ENCODE data around the gene INKA1. TPM values are rescaled to one million over a fixed set of nuclear protein-coding genes. Genes with fewer than 3 reads are reported as not detected.

INKA1 gene
- total RNA-seq, 1 experiment from 2014 or later = 1.4 TPM

- no peak overlapping the region for H2BK15ac ChIP-seq (ENCODE audit: low read depth, low read length)
- H4K20me1 ChIP-seq (ENCODE audit: control insufficient read depth, insufficient read depth, insufficient read length) = no peaks in the 10 kb centered on the region
- no peaks in the 10 kb centered on the region for H3K9me3 ChIP-seq (ENCODE audit: control insufficient read depth, low read depth, low read length)
- H3K36me3 Mint-ChIP-seq (ENCODE audit: insufficient read depth in 1 of 3, low read depth in 3 of 3) = peaks cover 12 to 31% (median 27%) of the 10 kb centered on the region in 3 experiments
- no peak overlapping the region for H3K18ac ChIP-seq (ENCODE audit: insufficient read length, low read depth, low read length)
- H2BK20ac ChIP-seq (ENCODE audit: low read depth, low read length, poor library complexity, severe bottlenecking) = no peak overlapping the region
- H3T11ph ChIP-seq (ENCODE audit: low read length) = no peak overlapping the region
- no peak overlapping the region for H3K4ac ChIP-seq (ENCODE audit: low read depth, low read length)
- peak overlapping the region; percentile 73 for H3K4me2 ChIP-seq (ENCODE audit: insufficient read depth, insufficient read length, low read length)
- no peak overlapping the region for H2AK5ac ChIP-seq (ENCODE audit: insufficient read length, low read length)
- no peak overlapping the region for H2BK120ac ChIP-seq (ENCODE audit: low read depth, low read length, poor library complexity, severe bottlenecking)
- H2AFZ ChIP-seq (ENCODE audit: low read length) = no peak overlapping the region
- H2BK5ac ChIP-seq (ENCODE audit: insufficient read length, low read length) = no peak overlapping the region
- peaks cover 2% of the 10 kb centered on the region; the same call in 1 of the 2 replicates for H3K79me2 ChIP-seq (ENCODE audit: insufficient read depth, low read length)
- TF ChIP-seq CTCF (conservative IDR thresholded peaks at IDR 0.05) = no peak
- no peak overlapping the region for H4K5ac ChIP-seq (ENCODE audit: insufficient read length, low read depth, low read length)
- H3K9me3 Mint-ChIP-seq = no peaks in the 10 kb centered on the region; a peak in 1 of 5 replicates
- H3K27me3 ChIP-seq (ENCODE audit: insufficient read depth, low read length) = no peaks in the 10 kb centered on the region; the same call in 1 of the 2 replicates
- no peak overlapping the region for H3K56ac ChIP-seq (ENCODE audit: insufficient read length, low read depth, low read length)
- H2BK12ac ChIP-seq (ENCODE audit: insufficient read length, low read depth, low read length) = no peak overlapping the region
- no peaks in the 10 kb centered on the region; the same call in 1 of the 2 replicates for H3K27me3 Mint-ChIP-seq (ENCODE audit: low read depth)
- peak overlapping the region; percentile 87 for H3K9ac ChIP-seq (ENCODE audit: extremely low read depth, insufficient read length, low read length)
- H4K91ac ChIP-seq (ENCODE audit: insufficient read length, low read depth, low read length) = no peak overlapping the region
- H4K8ac ChIP-seq (replicated peaks; ENCODE audit: insufficient read length, low read depth, low read length) = no peak overlapping the region
- no peaks in the 10 kb centered on the region for H3K4me1 ChIP-seq (ENCODE audit: insufficient read depth, low read length)
- peaks cover 6% of the 10 kb centered on the region for H3K79me1 ChIP-seq (ENCODE audit: insufficient read depth, low read depth, low read length, poor library complexity, severe bottlenecking)
- no CpG with 5 or more reads among the region's 50 CpGs for WGBS (ENCODE audit: extremely low coverage, insufficient read length, low lambda C conversion rate)
- H3K14ac ChIP-seq (ENCODE audit: insufficient read depth, low read length) = no peak overlapping the region
- peaks cover 13 to 19% of the 10 kb centered on the region in 2 experiments for H3K4me1 Mint-ChIP-seq
- no peak overlapping the region for H3K27ac ChIP-seq (ENCODE audit: insufficient read length, low read depth, low read length)
- H3K23me2 ChIP-seq (ENCODE audit: insufficient read length, low read depth, low read length, poor library complexity, severe bottlenecking) = peaks cover 5% of the 10 kb centered on the region
- no peak for DNase-seq
- no peak overlapping the region for H3K23ac ChIP-seq (ENCODE audit: insufficient read length, low read depth, low read length)
- peak overlapping the region; percentile 62 to 87 (median 83); a peak in 4 of 7 replicates for H3K27ac Mint-ChIP-seq
- H3K4me3 Mint-ChIP-seq = peak overlapping the region; percentile 87 to 92
Observed at GRCh38 chr3:49785565-49786356, 17.3 kb upstream of the INKA1 start.
